Stimulated activated CD8-positive, alpha-beta memory T cell treated with anti-CD3 and anti-CD28 coated beads, Interleukin-2, amount 100 ng/mL, for 1 hour (primary cell): ENCODE measurements around the gene MMP20.

Experiments
- DNase-seq, 2 donors: peaks; one replicate each; pipeline ENCODE4 v3.0.0-alpha.2; 2020; ENCODE audit warnings: low read depth in 2 of 2

MMP20 gene

GRCh38 chr11:102553835-102554282 is 71.3 kb downstream of the MMP20 start:
- DNase-seq = no peak

GRCh38 chr11:102552447-102553194 is 72.5 kb downstream of the MMP20 start:
- no peak for DNase-seq

GRCh38 chr11:102552020-102552419 is 73.1 kb downstream of the MMP20 start:
- DNase-seq = no peak

GRCh38 chr11:102551169-102551781 is 73.9 kb downstream of the MMP20 start:
- no peak for DNase-seq

- DNase-seq = no peak
Measured at GRCh38 chr11:102546923-102547471, 78.1 kb downstream of the MMP20 start.

- no peak for DNase-seq
Measured at GRCh38 chr11:102546427-102546826, 78.7 kb downstream of the MMP20 start.

GRCh38 chr11:102545701-102546100 is 79.4 kb downstream of the MMP20 start:
- DNase-seq = no peak

- no peak for DNase-seq
Measured at GRCh38 chr11:102544594-102544993, 80.5 kb downstream of the MMP20 start.

- DNase-seq = no peak
Measured at GRCh38 chr11:102539567-102539966, 85.6 kb downstream of the MMP20 start.

GRCh38 chr11:102538932-102539331 is 86.2 kb downstream of the MMP20 start:
- no peak for DNase-seq

GRCh38 chr11:102534261-102534872 is 90.8 kb downstream of the MMP20 start:
- no peak for DNase-seq

- DNase-seq = no peak
Measured at GRCh38 chr11:102530558-102530957, 94.6 kb downstream of the MMP20 start, which contains the start of gene MMP7. MMP7 (minus strand) TSS chr11:102530747; CDS start chr11:102530700, 47 bp downstream.

- DNase-seq = no peak
Measured at GRCh38 chr11:102528618-102529017, 96.5 kb downstream of the MMP20 start.

- no peak for DNase-seq
Measured at GRCh38 chr11:102527684-102528083, 97.4 kb downstream of the MMP20 start.

- no peak for DNase-seq
Measured at GRCh38 chr11:102527041-102527440, 98.1 kb downstream of the MMP20 start.
